Measurements from ENCODE around the gene COL8A1. TPM values are rescaled to one million over a fixed set of nuclear protein-coding genes. Genes with fewer than 3 reads are reported as not detected.

COL8A1 gene
- total RNA-seq, 1 donor from 2014 or later, result 123 TPM

DNA sequence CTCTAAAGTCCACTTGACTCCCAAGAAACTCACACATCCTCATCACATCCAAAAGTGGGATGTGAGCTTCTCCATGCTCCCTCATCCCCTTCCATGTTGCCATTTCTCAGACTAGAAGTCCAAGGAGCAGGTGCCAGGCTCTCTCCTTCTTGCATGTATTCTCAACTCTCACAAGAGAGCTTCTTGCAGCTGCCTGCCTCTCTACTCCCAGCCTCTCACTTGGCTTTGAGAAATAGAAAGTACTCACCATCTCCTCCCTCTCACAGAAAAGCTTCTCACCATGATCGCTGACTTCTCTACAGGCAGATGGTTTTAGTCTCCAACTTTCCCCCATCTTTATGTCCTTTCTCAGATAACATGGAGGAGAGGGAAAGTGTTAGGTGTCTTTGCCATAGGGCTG is 26.6 kb downstream of the COL8A1 start:
- Mint-ChIP-seq H3K4me1 (ENCODE audit: low read depth, unreplicated experiment) (peaks cover 33% of the 10 kb centered on the region), H3K36me3 (ENCODE audit: low read depth, unreplicated experiment) (peaks cover 9% of the 10 kb centered on the region), H3K27me3 (ENCODE audit: low read depth, unreplicated experiment) (no peaks in the 10 kb centered on the region), H3K9me3 (ENCODE audit: unreplicated experiment) (no peaks in the 10 kb centered on the region), H3K27ac (ENCODE audit: unreplicated experiment) (no peak overlapping the region), H3K4me3 (ENCODE audit: unreplicated experiment) (no peak overlapping the region)
- Histone ChIP-seq H2AFZ (ENCODE audit: low read depth, low read length) (no peak overlapping the region), H4K20me1 (ENCODE audit: insufficient read depth, low read length) (no peaks in the 10 kb centered on the region), H3K4me3 (ENCODE audit: insufficient read depth, low read depth, low read length) (no peak overlapping the region), H3K27me3 (ENCODE audit: insufficient read depth, low read length) (no peaks in the 10 kb centered on the region), H3K36me3 (ENCODE audit: insufficient read depth, low read length) (peaks cover 2% of the 10 kb centered on the region), H3K9me3 (ENCODE audit: insufficient read depth, low read depth, low read length) (no peaks in the 10 kb centered on the region), H3K4me1 (ENCODE audit: insufficient read depth, low read length) (peaks cover 3% of the 10 kb centered on the region), H3K9ac (ENCODE audit: low read length) (no peak overlapping the region), H3K27ac (ENCODE audit: low read depth, low read length) (no peak overlapping the region), H3K4me2 (ENCODE audit: low read length) (no peak overlapping the region), H3K79me2 (ENCODE audit: insufficient read depth, low read length) (peaks cover 88% of the 10 kb centered on the region)
- TF ChIP-seq EZH2 (IDR thresholded peaks at IDR 0.05; ENCODE audit: insufficient read depth, low read length), result no peak
- TF ChIP-seq, protein P1, sequence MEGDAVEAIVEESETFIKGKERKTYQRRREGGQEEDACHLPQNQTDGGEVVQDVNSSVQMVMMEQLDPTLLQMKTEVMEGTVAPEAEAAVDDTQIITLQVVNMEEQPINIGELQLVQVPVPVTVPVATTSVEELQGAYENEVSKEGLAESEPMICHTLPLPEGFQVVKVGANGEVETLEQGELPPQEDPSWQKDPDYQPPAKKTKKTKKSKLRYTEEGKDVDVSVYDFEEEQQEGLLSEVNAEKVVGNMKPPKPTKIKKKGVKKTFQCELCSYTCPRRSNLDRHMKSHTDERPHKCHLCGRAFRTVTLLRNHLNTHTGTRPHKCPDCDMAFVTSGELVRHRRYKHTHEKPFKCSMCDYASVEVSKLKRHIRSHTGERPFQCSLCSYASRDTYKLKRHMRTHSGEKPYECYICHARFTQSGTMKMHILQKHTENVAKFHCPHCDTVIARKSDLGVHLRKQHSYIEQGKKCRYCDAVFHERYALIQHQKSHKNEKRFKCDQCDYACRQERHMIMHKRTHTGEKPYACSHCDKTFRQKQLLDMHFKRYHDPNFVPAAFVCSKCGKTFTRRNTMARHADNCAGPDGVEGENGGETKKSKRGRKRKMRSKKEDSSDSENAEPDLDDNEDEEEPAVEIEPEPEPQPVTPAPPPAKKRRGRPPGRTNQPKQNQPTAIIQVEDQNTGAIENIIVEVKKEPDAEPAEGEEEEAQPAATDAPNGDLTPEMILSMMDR (IDR thresholded peaks at IDR 0.05; ENCODE audit: insufficient read depth, low read depth, low read length), result no peak
- FAIRE-seq (no peak), DNase-seq (ENCODE audit: low read depth) (no peak)

DNA sequence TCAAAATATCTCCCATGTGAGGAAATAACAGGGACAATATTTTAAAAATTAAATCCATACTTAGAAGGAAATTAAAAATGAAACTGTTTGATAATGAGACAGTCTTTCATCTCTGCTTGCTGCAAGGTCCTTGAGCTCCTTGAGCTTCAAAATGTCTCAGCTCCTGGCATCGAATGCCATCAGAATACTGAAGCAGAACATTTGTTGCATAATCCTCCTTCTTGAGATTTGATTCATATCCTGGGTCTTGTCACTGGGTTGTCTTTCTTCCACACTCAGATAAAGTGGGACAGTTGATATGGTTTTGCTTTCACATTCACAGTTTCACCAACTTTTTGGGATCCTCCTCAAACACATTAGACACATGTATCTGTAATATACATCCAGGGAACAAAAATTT is 27.8 kb downstream of the COL8A1 start:
- no peak overlapping the region for H2AFZ ChIP-seq (ENCODE audit: low read depth, low read length)
- peak; percentile 56 for FAIRE-seq

DNA sequence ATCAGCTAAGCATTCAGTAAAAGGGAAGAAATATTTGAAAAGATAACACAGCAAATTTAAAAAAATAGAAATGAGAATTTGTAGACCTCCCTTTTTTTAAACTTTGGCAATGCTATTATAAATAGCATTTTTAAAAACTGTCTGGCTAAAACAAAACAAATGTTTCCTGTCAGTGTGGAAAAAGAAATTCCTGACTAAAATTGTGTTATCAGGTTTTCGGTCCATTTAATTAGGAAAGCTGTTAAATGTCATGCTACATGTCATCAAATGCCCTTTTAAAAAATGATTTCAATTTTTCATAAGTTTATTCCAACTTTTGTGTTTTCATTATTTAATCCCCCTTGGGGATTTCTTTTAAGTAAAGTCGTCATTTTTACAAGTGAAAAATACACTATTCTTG is 29.6 kb downstream of the COL8A1 start:
- no peak overlapping the region for H3K4me3 ChIP-seq (ENCODE audit: insufficient read depth, low read depth, low read length)
- Mint-ChIP-seq H3K27ac (ENCODE audit: unreplicated experiment) (no peak overlapping the region), H3K27me3 (ENCODE audit: low read depth, unreplicated experiment) (no peaks in the 10 kb centered on the region), H3K36me3 (ENCODE audit: low read depth, unreplicated experiment) (peaks cover 7% of the 10 kb centered on the region), H3K4me3 (ENCODE audit: unreplicated experiment) (no peak overlapping the region), H3K9me3 (ENCODE audit: unreplicated experiment) (no peaks in the 10 kb centered on the region), H3K4me1 (ENCODE audit: low read depth, unreplicated experiment) (peaks cover 34% of the 10 kb centered on the region)
- H3K79me2 ChIP-seq (ENCODE audit: insufficient read depth, low read length), result peaks cover 88% of the 10 kb centered on the region
- H4K20me1 ChIP-seq (ENCODE audit: insufficient read depth, low read length), result peaks cover 3% of the 10 kb centered on the region
- no peak overlapping the region for H2AFZ ChIP-seq (ENCODE audit: low read depth, low read length)
- H3K27ac ChIP-seq (ENCODE audit: low read depth, low read length), result no peak overlapping the region
- no peak overlapping the region for H3K4me2 ChIP-seq (ENCODE audit: low read length)
- DNase-seq (ENCODE audit: low read depth) (no peak), FAIRE-seq (no peak)
- no peaks in the 10 kb centered on the region for H3K9me3 ChIP-seq (ENCODE audit: insufficient read depth, low read depth, low read length)
- H3K36me3 ChIP-seq (ENCODE audit: insufficient read depth, low read length), result peaks cover 2% of the 10 kb centered on the region
- peaks cover 4% of the 10 kb centered on the region for H3K4me1 ChIP-seq (ENCODE audit: insufficient read depth, low read length)
- H3K9ac ChIP-seq (ENCODE audit: low read length), result no peak overlapping the region
- no peaks in the 10 kb centered on the region for H3K27me3 ChIP-seq (ENCODE audit: insufficient read depth, low read length)
- no peak for TF ChIP-seq EZH2 (IDR thresholded peaks at IDR 0.05; ENCODE audit: insufficient read depth, low read length)
- TF ChIP-seq, protein P1 (IDR thresholded peaks at IDR 0.05; ENCODE audit: insufficient read depth, low read depth, low read length), result no peak

More for the DNA sequence above, 27.8 kb downstream of the COL8A1 start:
- DNase-seq (ENCODE audit: low read depth), result no peak
- Histone ChIP-seq H3K79me2 (ENCODE audit: insufficient read depth, low read length) (peaks cover 88% of the 10 kb centered on the region), H3K9ac (ENCODE audit: low read length) (no peak overlapping the region), H3K36me3 (ENCODE audit: insufficient read depth, low read length) (peaks cover 2% of the 10 kb centered on the region), H3K4me1 (ENCODE audit: insufficient read depth, low read length) (peaks cover 4% of the 10 kb centered on the region), H3K27ac (ENCODE audit: low read depth, low read length) (no peak overlapping the region), H3K4me3 (ENCODE audit: insufficient read depth, low read depth, low read length) (no peak overlapping the region), H3K4me2 (ENCODE audit: low read length) (no peak overlapping the region), H4K20me1 (ENCODE audit: insufficient read depth, low read length) (peaks cover 3% of the 10 kb centered on the region), H3K9me3 (ENCODE audit: insufficient read depth, low read depth, low read length) (no peaks in the 10 kb centered on the region), H3K27me3 (ENCODE audit: insufficient read depth, low read length) (no peaks in the 10 kb centered on the region)
- peaks cover 7% of the 10 kb centered on the region for H3K36me3 Mint-ChIP-seq (ENCODE audit: low read depth, unreplicated experiment)
- H3K9me3 Mint-ChIP-seq (ENCODE audit: unreplicated experiment), result no peaks in the 10 kb centered on the region
- H3K27me3 Mint-ChIP-seq (ENCODE audit: low read depth, unreplicated experiment), result no peaks in the 10 kb centered on the region
- H3K27ac Mint-ChIP-seq (ENCODE audit: unreplicated experiment), result peak overlapping the region; percentile 3
- peaks cover 35% of the 10 kb centered on the region for H3K4me1 Mint-ChIP-seq (ENCODE audit: low read depth, unreplicated experiment)
- no peak overlapping the region for H3K4me3 Mint-ChIP-seq (ENCODE audit: unreplicated experiment)
- no peak for TF ChIP-seq EZH2 (IDR thresholded peaks at IDR 0.05; ENCODE audit: insufficient read depth, low read length)
- TF ChIP-seq, protein P1 (IDR thresholded peaks at IDR 0.05; ENCODE audit: insufficient read depth, low read depth, low read length), result no peak
